ENCODE measurements around the gene ESRRA. TPM values are rescaled to one million over a fixed set of nuclear protein-coding genes. Genes with fewer than 3 reads are reported as not detected.

Gene ESRRA
- total RNA-seq, 1 experiment from 2014 or later: 58.2 TPM

- no peak for DNase-seq (ENCODE audit: low read depth)
Observed at GRCh38 chr11:64275031-64275800, 30.1 kb upstream of the ESRRA start.

DNA sequence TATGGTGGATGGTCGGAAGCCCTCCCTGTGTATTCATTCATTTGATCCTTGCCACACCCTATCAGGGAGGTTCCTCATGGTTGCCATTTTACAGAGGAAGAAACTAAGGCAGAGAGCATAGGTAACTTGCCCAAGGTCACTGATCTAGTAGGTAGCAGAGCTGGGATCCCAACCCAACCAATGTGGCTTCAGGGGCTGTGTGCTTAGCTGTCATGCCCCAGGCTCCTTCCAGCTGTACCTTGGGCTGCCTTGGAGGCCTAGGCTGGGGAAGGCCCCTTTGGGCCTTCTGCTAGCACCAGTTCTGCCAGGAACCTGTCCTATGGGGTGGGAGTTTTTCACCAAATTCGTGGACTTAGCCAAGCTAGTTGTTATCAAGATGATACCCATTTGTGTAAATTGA is 29.5 kb upstream of the ESRRA start:
- DNase-seq (ENCODE audit: low read depth): no peak

DNA sequence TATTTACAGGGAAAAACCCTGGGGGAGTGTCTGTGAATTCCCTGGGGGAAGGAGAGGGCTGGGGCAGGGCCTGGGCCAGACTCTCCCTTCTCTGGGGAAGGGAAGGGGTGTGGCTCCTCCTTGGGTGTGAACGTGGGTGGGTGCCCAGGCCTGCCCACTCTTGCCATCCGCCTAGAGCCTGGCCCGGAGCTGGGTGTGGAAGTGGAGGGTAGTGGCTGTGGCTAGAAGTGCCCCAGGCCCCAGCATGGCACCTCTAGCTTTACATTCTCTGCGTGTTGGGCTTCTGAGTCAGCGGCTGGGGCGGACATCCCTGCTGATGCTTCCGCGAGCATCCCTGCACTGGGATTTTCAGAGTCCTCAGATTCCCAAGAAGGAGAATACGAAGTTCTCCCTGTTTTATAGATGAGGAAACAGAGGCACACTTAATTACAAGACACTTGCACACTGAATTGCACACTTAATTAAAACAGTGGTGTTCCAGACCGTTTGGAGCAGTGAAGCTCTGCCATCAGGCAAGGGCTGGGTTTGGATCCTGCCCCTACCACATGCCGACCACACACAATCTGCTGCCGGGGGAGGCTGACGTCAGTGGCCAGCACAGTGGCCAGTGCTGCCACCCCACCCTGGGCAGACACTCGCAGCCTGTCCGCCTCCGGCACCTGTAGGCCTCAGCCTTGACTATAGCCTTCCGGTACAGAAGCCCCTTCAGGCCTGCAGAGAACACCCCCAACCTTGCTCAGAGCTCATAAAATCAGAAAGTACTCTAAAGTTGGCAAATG is 28.5 kb upstream of the ESRRA start:
- no peak for DNase-seq (ENCODE audit: low read depth)

DNA sequence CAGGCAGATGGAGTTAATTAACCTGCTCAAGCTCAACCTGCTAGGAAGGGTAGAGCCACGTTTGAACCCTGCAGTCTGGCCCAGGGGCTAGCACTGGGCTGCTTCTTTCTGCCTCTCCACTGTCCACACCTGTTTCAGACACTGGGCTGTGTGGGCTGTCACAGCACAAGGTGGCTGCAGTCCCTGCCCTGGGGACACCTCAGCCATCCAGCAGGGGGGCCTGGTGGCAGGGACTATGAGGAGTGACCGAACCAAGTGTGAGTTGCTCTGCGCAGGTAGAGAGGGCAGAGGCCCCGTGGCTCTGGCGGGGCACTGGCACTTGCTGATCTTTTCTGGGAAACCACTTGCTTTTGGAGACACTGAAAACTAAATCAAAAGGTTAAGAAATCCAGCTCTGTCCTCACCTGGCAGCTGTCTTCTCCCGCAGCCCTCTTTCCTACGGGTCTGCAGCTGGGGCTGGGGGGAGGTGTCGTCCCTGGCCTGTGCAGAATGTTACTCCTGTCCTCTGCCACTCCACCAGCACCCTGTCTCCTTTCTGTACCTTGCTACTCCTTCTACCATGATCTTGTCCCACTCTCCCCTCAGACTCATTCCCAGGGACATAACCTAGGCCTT is 26.6 kb upstream of the ESRRA start:
- DNase-seq (ENCODE audit: low read depth): no peak

DNA sequence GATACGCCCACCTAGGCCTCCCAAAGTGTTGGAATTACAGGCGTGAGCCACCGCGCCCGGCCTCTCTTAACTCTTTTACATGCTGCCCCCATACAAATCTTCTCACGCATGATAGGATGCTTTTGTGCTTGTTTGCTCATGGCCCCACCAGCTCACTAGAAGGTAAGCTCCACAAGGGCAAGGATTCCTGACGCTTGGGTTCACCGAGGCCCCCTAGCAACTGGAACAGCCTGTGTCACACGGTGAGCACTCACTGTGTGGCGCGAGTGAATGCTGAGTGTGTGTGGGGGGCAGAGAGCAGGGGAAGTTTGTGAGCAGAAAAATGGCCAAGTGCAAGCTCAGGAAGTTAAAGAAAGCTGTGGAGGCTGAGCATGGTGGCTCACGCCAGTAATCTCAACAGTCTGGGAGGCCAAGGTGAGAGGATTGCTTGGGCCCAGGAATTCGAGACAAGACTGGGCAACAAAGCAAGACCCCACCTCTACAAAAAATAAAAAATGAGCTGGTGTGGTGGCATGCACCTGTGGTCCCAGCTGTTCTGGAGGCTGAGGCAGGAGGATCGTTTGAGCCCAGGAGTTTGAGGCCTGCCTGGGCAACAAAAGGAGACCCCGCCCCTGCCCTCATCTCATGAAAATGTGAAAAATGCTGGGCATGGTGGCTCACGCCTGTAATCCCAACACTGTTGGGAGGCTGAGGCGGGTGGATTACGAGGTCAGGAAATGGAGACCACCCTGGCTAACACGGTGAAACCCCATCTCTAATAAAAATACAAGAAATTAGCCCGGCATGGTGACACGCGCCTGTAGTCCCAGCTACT is 23.2 kb upstream of the ESRRA start:
- DNase-seq (ENCODE audit: low read depth): no peak

DNA sequence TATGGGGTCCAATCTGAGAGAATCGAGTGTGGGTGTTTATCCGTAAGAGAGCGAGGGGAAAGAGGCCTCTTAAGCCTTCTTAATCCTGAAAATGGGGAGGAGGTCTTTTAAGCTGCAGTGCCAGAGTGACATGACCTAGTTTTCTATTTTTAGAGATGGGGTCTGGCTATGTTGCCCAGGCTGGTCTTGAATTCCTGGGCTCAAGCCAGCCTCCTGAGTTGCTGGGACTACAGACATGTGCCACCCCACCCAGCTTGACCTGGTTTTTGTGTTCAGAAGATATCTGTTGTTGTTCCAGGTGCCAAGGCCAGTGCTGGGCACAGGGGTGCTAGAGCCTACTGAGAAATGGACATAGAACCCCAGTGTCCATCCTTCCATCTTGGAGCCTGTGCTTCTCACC is 22.2 kb upstream of the ESRRA start:
- no peak for DNase-seq (ENCODE audit: low read depth)

GRCh38 chr11:64284048-64284961 is 21.0 kb upstream of the ESRRA start, which contains the start of gene BAD:
Gene BAD (minus strand): TSS chr11:64284665. CDS start chr11:64284368, 297 bp downstream.
- peak; percentile 86 for DNase-seq (ENCODE audit: low read depth)

DNA sequence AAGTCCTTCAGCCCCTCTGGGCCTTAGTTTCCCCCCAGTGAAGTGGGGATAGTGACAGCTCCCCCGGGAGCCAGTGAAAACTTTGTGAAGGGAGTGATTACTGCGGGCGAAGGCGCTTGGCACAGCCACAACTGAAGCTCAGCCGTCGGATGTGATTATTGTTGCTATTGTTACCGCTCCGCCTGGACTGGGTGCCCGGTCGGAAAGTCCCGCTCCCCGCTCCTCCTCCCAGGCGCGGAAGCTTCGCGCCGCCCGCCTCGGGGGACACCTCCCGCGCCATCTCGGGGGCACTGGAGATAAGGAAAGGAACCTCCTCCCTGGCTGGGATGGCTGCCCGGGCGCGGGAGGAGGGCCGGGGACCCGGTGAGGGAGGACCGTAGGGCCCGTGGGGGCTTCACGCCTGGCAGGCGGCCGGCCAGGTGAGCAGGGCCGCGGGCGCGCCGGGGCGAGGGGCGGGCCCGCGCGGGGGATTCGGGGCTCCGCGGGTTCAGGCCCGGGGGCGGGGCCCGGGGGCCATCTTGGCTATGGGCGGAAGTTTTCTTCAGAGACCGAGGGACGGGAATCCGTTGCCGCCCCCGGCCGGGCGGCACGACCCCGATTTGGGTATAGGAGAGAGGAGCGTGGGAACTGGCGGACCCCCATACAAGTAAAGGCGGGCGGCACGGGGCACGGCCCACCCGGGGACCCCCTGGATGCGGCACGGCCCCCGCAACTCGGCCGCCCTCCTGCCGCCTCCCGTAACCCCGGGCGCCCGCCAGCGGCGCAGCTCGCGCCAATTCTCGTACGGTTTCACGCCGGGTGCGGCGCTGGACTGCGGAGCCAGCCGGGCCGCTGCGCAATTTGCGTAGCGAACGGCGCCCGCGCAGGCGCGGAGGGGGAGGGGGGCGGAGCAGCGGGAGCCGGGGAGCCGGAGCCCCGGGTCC is 20.1 kb upstream of the ESRRA start, which contains the start of gene GPR137:
Gene GPR137, plus strand, starts transcription at position 887 of the 923 bp plus-strand sequence. CDS start 677 bp downstream, outside the sequence.
- DNase-seq (ENCODE audit: low read depth): peak; percentile 56

GRCh38 chr11:64285885-64286800 is 19.2 kb upstream of the ESRRA start:
- peak; percentile 19 for DNase-seq (ENCODE audit: low read depth)

- DNase-seq (ENCODE audit: low read depth): no peak
Observed at GRCh38 chr11:64286801-64287159, 18.5 kb upstream of the ESRRA start.

DNA sequence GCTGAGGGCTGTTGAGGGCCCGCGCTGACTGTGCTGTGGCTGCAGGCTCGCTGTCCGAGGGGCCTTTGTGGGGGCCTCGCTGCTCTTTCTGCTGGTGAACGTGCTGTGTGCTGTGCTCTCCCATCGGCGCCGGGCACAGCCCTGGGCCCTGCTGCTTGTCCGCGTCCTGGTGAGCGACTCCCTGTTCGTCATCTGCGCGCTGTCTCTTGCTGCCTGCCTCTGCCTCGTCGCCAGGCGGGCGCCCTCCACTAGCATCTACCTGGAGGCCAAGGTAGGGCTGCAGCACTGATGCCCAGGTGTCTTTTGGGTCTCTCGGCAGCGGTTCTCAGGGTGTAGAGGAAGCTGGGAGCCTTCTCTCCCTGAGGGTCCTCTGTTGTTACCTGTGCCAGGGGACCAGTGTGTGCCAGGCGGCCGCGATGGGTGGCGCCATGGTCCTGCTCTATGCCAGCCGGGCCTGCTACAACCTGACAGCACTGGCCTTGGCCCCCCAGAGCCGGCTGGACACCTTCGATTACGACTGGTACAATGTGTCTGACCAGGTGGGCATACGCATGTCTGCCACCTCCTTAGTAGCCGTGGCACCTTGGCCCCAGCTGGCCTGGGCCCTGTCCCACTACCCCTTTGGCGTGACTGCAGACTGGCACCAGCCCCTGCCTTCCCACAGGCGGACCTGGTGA is 17.5 kb upstream of the ESRRA start:
- no peak for DNase-seq (ENCODE audit: low read depth)

DNA sequence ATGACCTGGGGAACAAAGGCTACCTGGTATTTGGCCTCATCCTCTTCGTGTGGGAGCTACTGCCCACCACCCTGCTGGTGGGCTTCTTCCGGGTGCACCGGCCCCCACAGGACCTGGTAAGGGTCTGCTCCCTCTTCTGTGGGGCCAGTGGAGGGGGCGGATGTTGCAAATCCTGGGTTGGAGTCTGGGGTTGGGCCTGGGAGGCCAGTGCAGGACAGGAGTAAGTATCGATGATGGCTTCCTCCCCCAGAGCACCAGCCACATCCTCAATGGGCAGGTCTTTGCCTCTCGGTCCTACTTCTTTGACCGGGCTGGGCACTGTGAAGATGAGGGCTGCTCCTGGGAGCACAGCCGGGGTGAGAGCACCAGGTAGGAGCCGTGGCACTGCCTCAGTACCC is 17.0 kb upstream of the ESRRA start:
- no peak for DNase-seq (ENCODE audit: low read depth)

DNA sequence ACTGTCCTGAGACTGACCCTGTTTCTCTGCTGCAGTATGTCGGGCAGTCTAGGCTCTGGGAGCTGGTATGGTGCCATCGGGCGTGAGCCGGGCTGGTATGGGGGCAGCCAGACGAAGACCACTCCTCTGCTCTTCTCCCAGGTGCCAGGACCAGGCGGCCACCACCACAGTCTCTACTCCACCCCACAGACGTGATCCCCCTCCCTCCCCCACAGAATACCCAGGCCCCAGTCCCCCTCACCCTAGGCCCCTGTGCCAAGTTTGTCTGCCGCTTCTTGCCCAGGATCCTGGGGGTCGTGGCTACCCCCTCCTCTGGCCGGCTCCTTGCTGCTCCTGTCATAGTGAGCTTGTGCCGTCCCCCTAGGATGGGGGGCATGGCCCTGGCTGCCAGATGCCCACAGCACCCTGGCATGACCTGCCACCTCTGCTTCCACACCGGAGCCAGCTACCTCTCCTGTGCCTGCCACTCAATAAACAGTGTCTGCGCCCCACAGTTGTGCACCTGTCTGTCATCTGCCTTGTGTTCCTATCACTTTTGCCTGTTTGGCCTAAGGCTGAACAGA is 16.2 kb upstream of the ESRRA start:
- DNase-seq (ENCODE audit: low read depth): no peak

- no peak for DNase-seq (ENCODE audit: low read depth)
Observed at GRCh38 chr11:64290352-64291261, 14.7 kb upstream of the ESRRA start.

DNA sequence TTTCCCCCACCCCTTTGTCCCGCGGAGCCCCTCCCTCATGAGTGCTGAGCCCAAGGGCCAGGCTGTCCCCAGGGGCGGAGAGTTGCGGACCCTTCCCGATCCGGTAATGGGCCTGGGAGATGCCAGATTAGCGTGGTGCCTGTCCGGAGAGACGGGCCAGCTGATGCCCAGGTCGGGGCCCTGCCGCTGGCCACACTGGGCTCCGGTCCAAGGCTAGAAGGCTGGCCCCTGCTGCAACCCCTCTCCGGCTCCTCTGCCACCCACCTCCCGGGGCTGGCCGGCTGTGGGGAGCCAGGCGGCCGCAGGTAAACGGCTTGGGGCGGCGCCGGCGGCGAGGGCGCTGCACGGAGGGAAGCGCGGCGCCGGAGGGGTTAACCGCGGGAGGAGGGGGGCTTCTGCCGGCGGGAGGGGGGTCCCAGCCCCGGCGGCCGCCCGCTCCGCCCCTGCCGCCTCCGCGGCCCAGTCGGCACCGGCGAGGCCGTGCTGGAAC is 14.0 kb upstream of the ESRRA start, which contains the start of gene KCNK4:
Gene KCNK4, plus strand, starts transcription at position 41 of the 490 bp plus-strand sequence. CDS start 1,717 bp downstream, outside the sequence.
- no peak for DNase-seq (ENCODE audit: low read depth)
